ENCODE data around the gene BBC3.
A peak's percentile ranks its signal among the peaks of the same experiment; 100 is the strongest.
"Not testable (repeated sequence)": the region's sequence is repeated elsewhere in the genome, so short reads cannot be mapped to it uniquely, and the experiment has no call there.

The BBC3 gene

GRCh38 chr19:47258434-47258833, 27.4 kb upstream of the BBC3 start:
- no peak for DNase-seq (ENCODE audit: low spot score)
- FAIRE-seq: no peak

GRCh38 chr19:47257411-47258169, 26.6 kb upstream of the BBC3 start:
- no peak for FAIRE-seq
- no peak for DNase-seq (ENCODE audit: low spot score)

- DNase-seq (ENCODE audit: low spot score): peak; percentile 98
- FAIRE-seq: peak; percentile 58
Observed at GRCh38 chr19:47256693-47257410, 25.9 kb upstream of the BBC3 start.

GRCh38 chr19:47255879-47256692, 25.1 kb upstream of the BBC3 start, which contains the start of gene CCDC9:
TSS of gene CCDC9 (plus strand) at chr19:47256525. CDS start at chr19:47258401, 1,876 bp downstream.
- peak; percentile 85 for FAIRE-seq
- peak; percentile 95 for DNase-seq (ENCODE audit: low spot score)

GRCh38 chr19:47253970-47254369, 23.0 kb upstream of the BBC3 start:
- FAIRE-seq (no peak), DNase-seq (ENCODE audit: low spot score) (no peak)

- no peak for DNase-seq (ENCODE audit: low spot score)
- no peak for FAIRE-seq
Observed at GRCh38 chr19:47253467-47253881, 22.5 kb upstream of the BBC3 start.

- not testable (repeated sequence) for DNase-seq (ENCODE audit: low spot score); FAIRE-seq
Observed at GRCh38 chr19:47253016-47253415, 22.0 kb upstream of the BBC3 start.

- FAIRE-seq (no peak), DNase-seq (ENCODE audit: low spot score) (peak; percentile 59)
Observed at GRCh38 chr19:47247308-47247990, 16.4 kb upstream of the BBC3 start.

- peak; percentile 90 for DNase-seq (ENCODE audit: low spot score)
- FAIRE-seq: no peak
Observed at GRCh38 chr19:47243776-47244547, 13.0 kb upstream of the BBC3 start.

GRCh38 chr19:47243364-47243775, 12.4 kb upstream of the BBC3 start:
- no peak for FAIRE-seq

GRCh38 chr19:47241919-47242577, 11.0 kb upstream of the BBC3 start:
- DNase-seq (ENCODE audit: low spot score) (no peak), FAIRE-seq (no peak)

More at GRCh38 chr19:47243364-47243775, 12.4 kb upstream of the BBC3 start:
- peak; percentile 29 for DNase-seq (ENCODE audit: low spot score)

GRCh38 chr19:47240996-47241918, 10.3 kb upstream of the BBC3 start:
- peak; percentile 82 for FAIRE-seq
- peak; percentile 86 for DNase-seq (ENCODE audit: low spot score)

GRCh38 chr19:47240556-47240955, 9.6 kb upstream of the BBC3 start:
- DNase-seq (ENCODE audit: low spot score) (no peak), FAIRE-seq (no peak)

- FAIRE-seq: no peak
- DNase-seq (ENCODE audit: low spot score): no peak
Observed at GRCh38 chr19:47239610-47240296, 8.8 kb upstream of the BBC3 start.

GRCh38 chr19:47239152-47239551, 8.2 kb upstream of the BBC3 start:
- no peak for FAIRE-seq
- DNase-seq (ENCODE audit: low spot score): no peak

- DNase-seq (ENCODE audit: low spot score) (no peak), FAIRE-seq (no peak)
Observed at GRCh38 chr19:47236072-47236675, 5.2 kb upstream of the BBC3 start.

GRCh38 chr19:47232422-47233211, 1.6 kb upstream of the BBC3 start:
- FAIRE-seq: no peak
- peak; percentile 66 for DNase-seq (ENCODE audit: low spot score)

All from urothelium cell line (cell line).